GM12872 (cell line): ENCODE results near the gene CNKSR3.

ENCODE experiments used
- CTCF ChIP-seq: IDR thresholded peaks from 3 replicates; pipeline ENCODE4 v1.5.1; 2011; ENCODE audit warnings: low read depth, mild to moderate bottlenecking, low read length, moderate library complexity; ENCODE audit not compliant: insufficient read depth

CNKSR3 gene

GRCh38 chr6:154471609-154472362 lies 38.7 kb downstream of the CNKSR3 start:
- TF ChIP-seq CTCF, result no peak

DNA sequence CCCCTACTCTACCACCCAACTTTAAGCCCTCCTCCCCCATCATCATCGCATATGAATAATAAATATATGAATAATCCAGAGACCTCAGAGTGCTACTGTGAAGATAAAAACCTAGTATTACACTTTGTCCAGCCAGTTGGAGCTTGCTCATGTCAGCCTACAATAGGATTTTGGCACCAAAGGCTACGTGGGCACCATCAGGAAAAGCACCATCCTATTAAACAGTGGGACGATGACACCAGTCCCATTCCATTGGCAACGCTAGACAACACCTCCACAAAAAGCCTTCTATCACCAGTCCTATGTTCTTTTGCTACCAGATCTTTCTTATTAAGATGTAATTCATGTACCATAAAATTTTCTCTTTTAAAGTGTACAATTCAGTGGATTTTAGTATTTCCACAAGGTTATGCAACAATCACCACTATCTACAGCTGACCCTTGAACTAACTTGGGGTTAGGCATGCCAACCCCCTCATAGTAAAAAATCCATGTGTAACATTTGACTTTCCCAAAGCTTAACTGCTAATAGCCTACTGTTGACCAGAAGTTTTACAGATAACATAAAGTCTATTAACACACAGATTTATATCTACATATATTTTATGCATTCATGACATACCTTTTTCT lies 41.1 kb downstream of the CNKSR3 start:
- no peak for TF ChIP-seq CTCF

DNA sequence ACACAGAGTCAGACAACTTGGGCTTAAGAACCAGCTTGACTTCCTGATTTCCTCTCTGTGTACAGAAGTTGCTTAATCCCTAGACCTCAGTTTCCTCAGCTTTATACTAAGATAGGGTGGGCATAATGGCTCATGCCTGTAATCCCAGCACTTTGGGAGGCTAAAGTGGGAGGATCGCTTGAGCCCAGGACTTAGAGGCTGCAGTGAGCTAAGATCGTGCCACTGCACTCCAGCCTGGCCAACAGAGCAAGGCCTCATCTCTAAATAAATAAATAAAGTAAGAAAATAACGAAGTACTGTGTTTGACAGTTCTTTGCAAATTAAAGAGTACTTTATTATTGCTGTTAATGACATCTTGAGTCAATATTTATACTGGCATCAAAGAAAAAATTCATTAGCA lies 41.7 kb downstream of the CNKSR3 start:
- TF ChIP-seq CTCF, result no peak

DNA sequence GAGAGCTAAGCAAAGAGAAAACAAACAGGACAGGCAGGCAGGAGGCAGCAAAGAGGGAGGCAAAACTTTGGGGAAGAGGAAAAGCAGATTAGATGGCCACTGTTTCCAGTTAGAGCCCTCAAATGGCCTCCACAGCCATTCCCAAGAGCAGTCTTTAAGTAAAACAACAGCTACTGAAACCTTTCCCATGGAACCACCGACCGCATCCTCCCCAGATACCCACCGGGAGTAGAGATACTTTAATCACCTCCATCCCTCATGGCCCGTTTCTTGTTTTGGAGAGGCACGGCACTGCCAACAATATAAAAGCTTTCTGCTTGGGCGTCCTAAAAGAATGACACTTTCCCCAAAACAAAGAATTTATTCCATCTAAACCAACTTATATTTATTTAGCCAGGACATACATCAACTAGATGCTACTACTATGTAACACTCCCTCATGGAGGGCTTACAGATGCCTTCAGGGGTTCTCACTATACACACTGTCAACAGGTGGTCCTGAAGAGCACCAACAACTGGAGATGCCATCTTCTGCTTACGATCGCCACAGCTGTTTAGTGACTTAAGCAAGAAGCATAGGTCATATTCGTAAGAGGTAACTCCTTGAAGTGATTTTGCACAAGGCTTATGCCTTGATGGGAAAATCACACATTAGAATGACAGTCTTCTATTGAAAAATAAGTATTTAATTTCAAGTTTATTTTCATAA lies 43.4 kb downstream of the CNKSR3 start:
- no peak for TF ChIP-seq CTCF

- no peak for TF ChIP-seq CTCF
Observed at GRCh38 chr6:154466139-154466538, 44.3 kb downstream of the CNKSR3 start.

DNA sequence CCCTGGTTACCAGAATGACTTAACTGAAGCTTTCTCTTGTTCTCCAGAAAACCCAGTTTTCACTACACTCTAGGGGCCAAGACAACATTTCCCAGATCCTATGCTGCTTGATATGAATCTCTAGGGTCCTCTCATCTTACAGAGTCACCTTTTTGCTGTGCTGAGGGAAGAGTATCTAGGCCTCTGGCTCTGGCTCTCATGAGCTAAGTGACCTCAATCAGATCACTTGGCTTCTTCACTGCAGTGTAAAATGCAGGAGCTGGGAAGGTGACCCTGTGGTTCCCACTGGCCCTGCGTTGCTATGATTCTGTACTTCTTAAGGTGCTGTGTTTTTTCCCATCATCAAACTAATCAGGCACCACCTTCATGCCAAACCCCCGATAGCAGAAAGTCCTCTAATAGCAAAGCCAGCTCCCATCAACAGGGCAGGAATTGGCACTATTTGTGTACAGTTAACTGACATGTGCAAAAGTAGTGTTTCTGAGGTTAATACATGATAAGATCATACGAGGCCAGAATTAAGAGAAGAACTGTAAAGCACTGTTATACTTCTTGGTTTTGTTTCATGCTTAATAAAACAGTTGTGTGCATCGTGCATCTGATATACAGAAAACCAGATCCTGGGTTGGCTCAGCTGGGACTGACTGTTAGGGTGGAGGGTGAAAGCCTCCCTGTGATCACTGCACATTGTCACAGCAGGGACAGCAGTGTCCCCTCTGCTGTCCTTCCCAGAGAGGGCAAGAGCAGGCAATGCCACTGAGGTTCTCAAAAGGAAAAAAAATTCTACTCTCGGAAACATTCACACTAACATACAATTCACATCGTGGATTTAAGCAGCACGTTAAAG lies 46.7 kb downstream of the CNKSR3 start:
- no peak for TF ChIP-seq CTCF

DNA sequence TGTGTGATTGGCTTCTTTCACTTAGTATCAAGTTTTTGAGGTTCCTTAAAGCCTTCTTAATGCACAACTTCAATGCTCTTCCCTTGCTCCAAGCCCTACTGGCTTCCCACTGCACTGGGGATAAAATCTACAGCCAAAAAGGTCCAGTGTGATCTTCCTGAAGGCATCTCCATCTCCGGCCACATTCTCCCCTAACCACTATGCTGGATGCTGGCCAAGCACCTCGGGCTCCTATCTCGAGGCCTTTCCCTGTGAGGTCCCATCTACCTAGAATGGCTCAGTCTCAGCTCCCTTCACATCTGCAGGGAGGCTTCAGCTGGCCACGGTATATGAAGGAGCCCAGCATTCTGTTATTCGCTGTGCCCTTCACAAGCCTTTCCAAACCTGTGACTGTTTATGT lies 48.1 kb downstream of the CNKSR3 start:
- TF ChIP-seq CTCF, result no peak
